Suppressor macrophage treated with lipopolysaccharide for 1 hour (primary cell): ENCODE results near the gene ARMC7.
A peak's percentile ranks its signal among the peaks of the same experiment; 100 is the strongest.
"Not testable (repeated sequence)": the region's sequence is repeated elsewhere in the genome, so short reads cannot be mapped to it uniquely, and the experiment has no call there.

Experiments
- DNase-seq, 3 donors: peaks; one replicate each; pipeline ENCODE4 v3.0.0-alpha.2; 2020 to 2022

ARMC7 gene

GRCh38 chr17:75102385-75102821 is 7.4 kb upstream of the ARMC7 start:
- DNase-seq: peak; percentile 64 to 68 (median 68)

- no peak for DNase-seq
Measured at GRCh38 chr17:75103601-75104554, 5.9 kb upstream of the ARMC7 start.

GRCh38 chr17:75105126-75106080 is 4.4 kb upstream of the ARMC7 start:
- DNase-seq: peak; percentile 48 to 62 (median 51)

GRCh38 chr17:75108193-75108592 is 1.6 kb upstream of the ARMC7 start:
- DNase-seq: no peak

GRCh38 chr17:75109046-75109406 is 743 bp upstream of the ARMC7 start:
- DNase-seq: peak in 2 of 3 donors; percentile 22 to 47

- peak; percentile 28 to 45 (median 32) for DNase-seq
Measured at GRCh38 chr17:75110234-75110937, 617 bp downstream of the ARMC7 start.

- DNase-seq: peak; percentile 29 to 44 (median 35)
Measured at GRCh38 chr17:75111777-75112335, 2.1 kb downstream of the ARMC7 start.

- peak; percentile 93 to 95 (median 95) for DNase-seq
Measured at GRCh38 chr17:75113798-75114551, 4.2 kb downstream of the ARMC7 start.

GRCh38 chr17:75114552-75115314 is 5.0 kb downstream of the ARMC7 start:
- peak; percentile 52 to 65 (median 63) for DNase-seq

- no peak for DNase-seq
Measured at GRCh38 chr17:75115555-75115954, 5.8 kb downstream of the ARMC7 start.

GRCh38 chr17:75116737-75117136 is 7.0 kb downstream of the ARMC7 start:
- DNase-seq: no peak

GRCh38 chr17:75118307-75118706 is 8.5 kb downstream of the ARMC7 start:
- no peak for DNase-seq

GRCh38 chr17:75124041-75124818 is 14.5 kb downstream of the ARMC7 start:
- DNase-seq: no peak

- DNase-seq: no peak
Measured at GRCh38 chr17:75124819-75125162, 15.0 kb downstream of the ARMC7 start.

GRCh38 chr17:75125984-75126383 is 16.2 kb downstream of the ARMC7 start:
- no peak for DNase-seq

- no peak for DNase-seq
Measured at GRCh38 chr17:75126954-75127353, 17.2 kb downstream of the ARMC7 start.

- DNase-seq: not testable (repeated sequence)
Measured at GRCh38 chr17:75127936-75128335, 18.2 kb downstream of the ARMC7 start.

- no peak for DNase-seq
Measured at GRCh38 chr17:75128694-75129505, 19.1 kb downstream of the ARMC7 start.

- DNase-seq: no peak
Measured at GRCh38 chr17:75129576-75129975, 19.8 kb downstream of the ARMC7 start.
